ENCODE results near the gene BEX3.
"Not testable (repeated sequence)": the region's sequence is repeated elsewhere in the genome, so short reads cannot be mapped to it uniquely, and the experiment has no call there.

The BEX3 gene

DNA sequence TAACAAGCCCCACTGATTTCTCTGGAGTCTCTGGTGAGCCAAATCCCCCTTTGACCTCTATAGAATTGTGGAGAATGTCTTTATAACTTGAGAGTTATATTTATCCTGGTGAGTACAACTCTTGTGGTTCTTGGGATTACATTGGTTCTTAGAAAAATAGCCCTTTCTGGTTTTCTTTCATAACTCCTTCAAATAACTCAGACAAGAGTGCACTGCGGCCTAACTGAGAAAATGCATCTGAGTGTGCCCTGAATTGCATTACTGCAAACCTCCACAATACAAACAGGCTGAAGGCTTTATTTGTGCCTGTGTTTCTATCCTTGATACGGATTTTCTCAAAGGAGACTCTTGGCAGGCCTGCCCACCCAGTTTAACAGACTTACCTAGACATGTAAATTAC lies 2.7 kb downstream of the BEX3 start:
- in situ Hi-C loops (cut with MboI; ENCODE audit: low sequenced_read_pairs): no loop called here

DNA sequence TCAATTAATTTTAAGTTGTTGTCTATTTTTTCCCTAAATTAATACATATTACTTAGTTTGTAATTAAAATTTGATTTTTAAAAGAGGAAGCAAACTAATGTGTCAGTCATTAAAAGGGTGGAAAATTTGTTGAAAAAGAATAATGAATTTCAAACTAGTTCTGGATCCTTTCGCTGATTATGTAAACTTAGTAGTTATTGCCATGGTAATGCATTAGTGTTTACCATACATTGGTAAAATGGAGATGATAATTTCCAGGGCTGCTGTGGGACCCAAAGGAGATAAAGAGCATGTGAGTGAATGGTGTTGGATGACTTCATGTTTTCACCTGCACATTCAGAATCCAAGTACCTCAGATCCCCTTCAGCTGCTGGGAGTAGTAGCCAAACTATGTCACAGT lies 6.5 kb downstream of the BEX3 start:
- in situ Hi-C loops (cut with MboI; ENCODE audit: low sequenced_read_pairs): no loop called here

DNA sequence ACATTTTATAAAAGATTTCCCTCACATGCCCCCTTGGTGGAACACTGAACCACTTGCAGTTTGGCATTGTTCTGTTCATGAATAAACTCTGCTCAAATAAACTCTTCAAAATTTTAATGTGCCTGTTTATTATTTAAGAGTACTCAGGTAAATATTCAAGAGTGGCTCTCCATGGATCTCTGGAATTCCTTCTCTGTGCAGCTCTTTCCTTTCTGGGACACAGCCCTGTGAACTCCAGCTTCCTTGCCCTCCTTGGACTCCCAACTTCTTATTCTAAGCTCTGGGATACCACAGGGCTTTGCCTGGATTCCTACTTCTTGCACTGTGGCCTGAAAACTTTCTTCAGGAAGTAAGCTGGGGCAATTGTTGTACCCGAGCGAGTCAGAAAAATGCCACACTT lies 8.3 kb downstream of the BEX3 start:
- in situ Hi-C loops (cut with MboI; ENCODE audit: low sequenced_read_pairs): no loop called here

DNA sequence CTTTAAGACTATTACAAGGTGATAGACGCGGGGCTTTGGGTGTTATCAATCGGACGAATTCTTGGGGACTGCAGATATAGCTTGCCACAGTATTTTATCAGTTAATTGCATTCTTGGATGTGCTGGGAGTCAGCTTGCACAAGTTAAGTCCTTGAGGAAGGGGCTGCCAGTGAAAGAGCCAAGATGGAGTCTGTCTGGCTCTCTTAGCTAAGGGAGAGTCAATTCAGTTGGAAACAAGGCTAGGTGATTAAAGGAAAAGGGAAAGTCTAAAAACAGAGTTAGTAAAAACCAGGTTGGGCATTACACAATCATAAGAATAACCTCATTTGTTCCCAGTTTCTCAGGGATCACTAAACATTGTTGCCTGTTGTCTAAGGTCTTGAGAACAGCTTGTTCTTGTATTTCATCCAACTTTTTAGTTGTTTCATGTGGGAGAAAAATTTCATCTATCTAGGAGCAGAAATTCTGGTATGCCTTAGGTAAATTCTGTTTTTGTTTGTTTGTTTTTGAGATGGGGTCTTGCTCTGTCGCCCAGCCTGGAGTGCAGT lies 9.0 kb downstream of the BEX3 start:
- in situ Hi-C loops (cut with MboI; ENCODE audit: low sequenced_read_pairs): not testable (repeated sequence)

DNA sequence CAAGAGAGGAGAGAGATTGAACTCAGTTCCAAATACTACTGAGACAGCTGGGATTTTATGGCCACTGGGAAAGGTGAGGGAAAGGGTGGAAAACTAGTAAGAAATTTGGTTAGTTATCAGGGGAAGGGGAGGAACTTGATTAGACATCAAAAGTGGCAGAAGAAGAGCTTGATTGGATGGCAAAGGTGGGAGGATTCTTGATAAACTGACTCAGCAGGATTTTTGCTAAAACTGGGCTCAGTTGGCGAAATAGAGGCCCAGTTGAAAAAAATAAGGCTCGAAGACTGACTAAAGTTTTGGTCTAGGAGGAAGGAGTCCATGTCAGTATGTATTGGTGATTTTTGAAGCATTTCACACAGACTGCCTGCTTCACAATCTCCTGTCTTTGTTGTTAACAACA lies 10.0 kb downstream of the BEX3 start:
- in situ Hi-C loops (cut with MboI; ENCODE audit: low sequenced_read_pairs): no loop called here

DNA sequence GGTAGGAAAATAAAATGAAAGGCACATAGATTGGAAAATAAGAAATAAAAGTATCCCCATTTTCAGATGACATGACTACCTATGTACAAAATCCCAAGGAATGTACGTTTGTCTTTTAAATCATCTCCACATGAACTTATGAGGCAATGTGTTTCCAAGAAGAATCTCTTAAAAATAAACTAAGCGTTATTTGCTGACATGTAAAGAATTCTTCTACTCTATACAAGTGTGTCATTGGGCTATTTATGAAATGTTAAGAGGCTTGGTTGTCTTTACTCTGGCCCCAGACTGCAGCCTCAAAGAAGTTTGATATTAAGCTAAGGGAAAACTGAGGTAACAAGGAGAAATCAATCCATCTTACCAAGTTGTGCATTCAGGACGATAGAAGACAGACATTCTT lies 17.1 kb downstream of the BEX3 start:
- in situ Hi-C loops (cut with MboI; ENCODE audit: low sequenced_read_pairs): no loop called here

DNA sequence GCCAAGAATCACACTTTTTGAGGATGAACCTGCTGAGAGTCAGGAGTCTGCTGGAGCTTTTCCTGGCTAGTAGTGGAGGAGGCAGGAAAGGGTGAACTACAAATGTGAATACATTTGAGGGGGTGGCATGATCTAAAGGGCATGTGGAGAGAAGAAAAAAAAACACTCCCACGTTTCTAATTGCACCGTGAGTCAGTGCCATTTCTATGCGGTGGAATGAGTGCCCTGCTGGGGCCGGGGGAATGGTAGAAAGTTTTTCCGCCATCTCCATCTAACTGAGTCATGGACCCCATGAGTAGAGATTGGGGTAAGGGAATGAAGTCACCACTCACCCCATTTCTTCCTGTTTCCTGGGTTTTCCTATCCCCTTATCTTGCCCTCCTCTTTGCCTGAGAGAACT lies 19.8 kb downstream of the BEX3 start:
- in situ Hi-C loops (cut with MboI; ENCODE audit: low sequenced_read_pairs): no loop called here

DNA sequence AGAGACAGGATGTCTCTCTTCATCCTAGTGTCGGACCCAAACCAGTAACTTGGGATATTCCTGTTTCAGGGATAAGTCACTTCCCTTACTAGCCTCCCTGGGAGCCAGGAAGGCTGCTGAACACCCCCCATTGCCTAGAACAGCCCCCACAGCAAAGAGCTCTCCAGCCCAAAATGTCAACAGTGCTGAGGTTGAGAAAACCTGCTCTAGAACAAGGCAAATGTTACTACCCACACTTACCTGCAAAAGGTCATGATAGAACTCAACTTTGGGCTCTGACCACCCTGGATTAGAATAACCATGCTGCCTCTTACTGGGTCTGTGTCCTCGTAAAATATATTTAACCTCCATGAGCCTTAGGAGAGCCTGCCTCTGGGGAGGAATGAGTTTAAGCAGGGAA lies 20.3 kb downstream of the BEX3 start:
- in situ Hi-C loops (cut with MboI; ENCODE audit: low sequenced_read_pairs): no loop called here

DNA sequence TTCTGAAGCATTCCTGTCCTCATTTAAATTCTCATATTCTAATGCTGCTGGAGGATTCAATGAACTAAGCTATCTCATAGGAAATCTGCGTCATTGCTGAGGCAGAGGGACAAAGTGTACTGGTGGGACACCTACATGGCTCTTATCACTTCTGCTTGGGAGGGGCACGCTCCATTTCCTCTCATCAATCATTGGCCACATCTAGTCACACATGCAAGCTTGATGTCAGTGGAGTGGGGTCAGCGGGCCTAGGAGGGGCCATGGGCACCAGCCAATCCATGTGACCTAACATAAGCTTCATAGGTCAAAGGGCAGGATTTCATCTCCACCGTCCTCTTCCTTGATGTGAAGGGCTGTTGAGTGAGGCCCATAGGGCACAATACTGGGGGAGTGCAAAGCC lies 21.4 kb downstream of the BEX3 start:
- in situ Hi-C loops (cut with MboI; ENCODE audit: low sequenced_read_pairs): no loop called here

DNA sequence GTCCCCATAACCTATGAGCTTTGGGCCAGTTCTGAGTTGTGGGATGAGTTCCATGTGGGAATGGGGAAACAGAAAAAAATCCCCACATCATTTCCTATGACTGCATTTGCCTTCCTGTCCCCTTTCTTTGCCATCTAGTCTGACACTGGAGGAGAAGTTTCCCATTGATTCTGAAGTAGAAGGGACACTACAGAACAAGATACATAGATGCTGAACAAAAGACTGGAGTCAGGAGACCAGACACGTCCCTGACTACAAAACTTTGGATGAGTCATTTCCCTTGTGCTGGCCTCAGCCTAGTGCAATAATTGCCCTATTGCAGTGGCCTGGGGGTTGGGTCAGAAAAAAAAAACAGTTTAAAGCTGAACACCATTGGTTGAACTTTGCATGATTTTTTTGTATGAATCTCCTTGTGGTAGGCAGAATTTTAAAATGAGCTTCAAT lies 22.1 kb downstream of the BEX3 start:
- in situ Hi-C loops (cut with MboI; ENCODE audit: low sequenced_read_pairs): no loop called here

DNA sequence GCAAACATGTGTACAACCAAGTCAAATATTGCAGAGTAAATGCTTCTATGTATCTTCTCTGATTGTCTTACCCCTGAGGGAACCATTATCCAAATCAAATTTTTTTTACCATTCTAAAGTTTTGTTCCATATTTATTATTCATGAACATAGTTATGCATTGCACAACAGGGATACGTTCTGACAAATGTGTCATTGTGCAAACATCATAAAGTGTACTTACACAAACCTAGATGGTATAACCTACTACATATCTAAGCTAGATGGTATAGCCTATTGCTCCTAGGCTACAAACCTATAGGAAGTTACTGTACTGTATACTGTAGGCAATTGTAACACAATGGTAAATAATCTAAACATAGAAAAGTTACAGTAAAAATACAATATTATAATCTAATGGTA lies 23.4 kb downstream of the BEX3 start:
- in situ Hi-C loops (cut with MboI; ENCODE audit: low sequenced_read_pairs): no loop called here

DNA sequence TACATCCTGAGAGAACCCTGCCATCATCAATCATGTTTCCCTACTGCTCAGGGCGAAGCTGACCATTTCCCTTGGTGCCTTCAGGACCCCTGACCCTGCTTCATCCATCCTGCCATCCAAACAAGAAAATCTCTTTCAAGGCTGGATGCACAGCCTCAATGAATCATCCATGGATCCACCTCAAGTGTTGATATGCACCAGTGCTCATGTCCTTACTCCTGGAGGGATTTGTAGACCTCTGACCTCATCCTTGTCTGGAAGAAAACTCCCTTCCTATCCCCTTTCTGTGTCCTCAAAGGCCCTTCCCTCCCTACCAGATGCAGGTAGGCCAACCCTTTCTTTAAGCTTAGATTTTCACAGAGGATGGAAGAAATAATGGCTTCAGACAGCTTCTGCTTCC lies 24.6 kb downstream of the BEX3 start:
- in situ Hi-C loops (cut with MboI; ENCODE audit: low sequenced_read_pairs): no loop called here

DNA sequence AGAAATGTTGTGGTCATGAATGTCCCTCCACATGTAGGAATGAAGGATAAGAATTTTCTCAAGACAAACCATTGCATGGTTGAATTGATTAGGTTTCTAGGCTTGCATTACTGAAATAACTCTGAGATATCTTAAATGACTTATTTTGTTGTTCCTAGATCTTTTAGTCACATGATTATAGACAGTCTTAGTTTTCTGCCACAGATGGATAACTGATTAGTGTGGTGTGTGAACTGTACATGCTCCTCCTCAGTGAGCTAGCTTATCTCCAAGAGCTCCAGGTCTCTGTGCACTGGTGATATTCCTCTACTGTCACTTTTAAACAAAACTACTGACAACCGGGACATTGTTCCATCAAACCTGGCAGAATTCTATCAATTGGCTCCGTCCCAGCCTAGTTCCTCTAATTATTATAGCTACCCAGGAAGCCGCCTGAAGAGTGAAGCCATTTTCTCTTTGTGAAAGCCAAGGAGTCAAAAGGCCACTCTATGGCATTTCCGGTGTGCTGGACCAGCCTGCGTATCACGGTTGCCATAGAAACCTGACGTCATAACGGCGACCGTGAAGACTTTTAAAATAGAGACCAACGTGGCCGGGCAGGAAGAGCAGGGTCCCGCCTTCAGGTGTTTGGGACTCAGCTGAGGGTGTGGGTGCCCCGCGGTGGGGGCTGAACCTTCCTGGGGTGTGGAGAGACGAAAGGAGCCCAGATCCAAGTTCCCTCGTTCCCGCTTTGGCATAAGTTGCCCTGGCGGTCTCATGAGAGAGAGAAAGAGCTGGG lies 28.1 kb downstream of the BEX3 start:
- in situ Hi-C loops (cut with MboI; ENCODE audit: low sequenced_read_pairs): no loop called here

DNA sequence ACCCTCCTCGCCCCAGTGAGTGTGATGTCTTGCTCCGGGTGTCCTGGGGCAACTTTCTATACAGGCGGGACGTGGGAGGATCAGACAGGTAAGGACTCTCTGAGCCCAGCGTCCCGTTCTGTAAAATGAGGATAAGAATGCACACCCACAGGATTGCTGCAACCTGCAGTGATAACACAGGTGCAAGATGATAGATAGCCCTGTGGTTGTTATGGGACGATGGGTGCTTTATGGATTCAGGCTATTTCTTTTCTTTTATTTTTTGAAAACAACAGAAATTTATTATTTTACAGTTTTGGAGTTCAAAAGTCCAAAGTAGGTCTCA lies 28.6 kb downstream of the BEX3 start:
- in situ Hi-C loops (cut with MboI; ENCODE audit: low sequenced_read_pairs): no loop called here

DNA sequence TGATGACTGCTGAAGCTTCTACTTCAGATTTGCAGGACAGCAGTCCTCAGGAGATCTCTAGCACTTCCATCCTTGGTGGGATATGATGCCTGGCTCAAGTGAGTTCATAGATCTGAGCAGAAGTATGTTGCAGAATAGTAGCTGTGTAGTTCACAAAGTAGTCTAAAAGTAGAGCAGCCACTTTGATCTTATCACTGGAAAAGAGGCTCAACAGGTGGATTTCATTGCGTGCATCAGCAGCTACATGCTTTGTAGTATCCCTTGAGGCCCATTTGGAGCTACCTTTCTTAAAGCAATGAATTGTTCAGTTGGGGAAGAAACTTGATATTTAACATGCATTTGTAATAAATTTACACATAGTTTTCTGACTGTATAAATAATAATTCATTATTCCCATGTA lies 29.9 kb downstream of the BEX3 start:
- in situ Hi-C loops (cut with MboI; ENCODE audit: low sequenced_read_pairs): no loop called here

DNA sequence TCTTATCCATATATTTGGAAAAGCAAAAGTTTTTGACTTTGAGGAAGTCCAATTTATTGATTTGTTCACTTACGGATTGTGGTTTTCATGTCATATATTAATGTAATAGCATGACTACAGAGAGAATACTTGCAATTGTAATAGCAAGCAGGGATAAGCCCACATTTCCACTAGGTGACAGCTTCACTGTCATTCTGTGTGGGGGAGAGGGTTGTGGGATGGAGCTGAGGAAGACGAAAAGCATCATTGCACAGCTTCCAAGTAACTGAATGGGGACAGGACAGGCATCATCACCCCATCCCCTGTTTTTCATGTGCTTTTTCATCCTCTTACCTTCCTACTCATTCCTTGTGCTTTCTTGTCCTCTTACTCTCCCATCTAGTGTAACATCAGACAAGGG lies 31.4 kb downstream of the BEX3 start:
- in situ Hi-C loops (cut with MboI; ENCODE audit: low sequenced_read_pairs): no loop called here

DNA sequence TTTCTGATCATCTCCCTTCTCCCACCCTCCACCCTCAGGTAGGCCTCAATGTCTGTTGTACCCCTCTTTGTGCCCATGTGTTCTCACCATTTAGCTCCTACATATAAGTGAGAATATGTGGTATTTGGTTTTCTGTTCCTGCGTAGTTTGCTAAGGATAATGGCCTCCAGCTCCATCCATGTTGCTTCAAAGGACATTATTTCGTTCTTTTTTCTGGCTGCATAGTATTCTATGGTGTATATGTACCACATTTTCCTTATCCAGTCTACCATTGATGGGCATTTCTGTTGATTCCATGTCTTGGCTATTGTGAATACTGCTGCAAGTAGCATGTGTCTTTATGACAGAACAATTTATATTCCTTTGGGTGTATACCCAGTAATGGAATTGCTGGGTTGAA lies 35.4 kb downstream of the BEX3 start:
- in situ Hi-C loops (cut with MboI; ENCODE audit: low sequenced_read_pairs): not testable (repeated sequence)

DNA sequence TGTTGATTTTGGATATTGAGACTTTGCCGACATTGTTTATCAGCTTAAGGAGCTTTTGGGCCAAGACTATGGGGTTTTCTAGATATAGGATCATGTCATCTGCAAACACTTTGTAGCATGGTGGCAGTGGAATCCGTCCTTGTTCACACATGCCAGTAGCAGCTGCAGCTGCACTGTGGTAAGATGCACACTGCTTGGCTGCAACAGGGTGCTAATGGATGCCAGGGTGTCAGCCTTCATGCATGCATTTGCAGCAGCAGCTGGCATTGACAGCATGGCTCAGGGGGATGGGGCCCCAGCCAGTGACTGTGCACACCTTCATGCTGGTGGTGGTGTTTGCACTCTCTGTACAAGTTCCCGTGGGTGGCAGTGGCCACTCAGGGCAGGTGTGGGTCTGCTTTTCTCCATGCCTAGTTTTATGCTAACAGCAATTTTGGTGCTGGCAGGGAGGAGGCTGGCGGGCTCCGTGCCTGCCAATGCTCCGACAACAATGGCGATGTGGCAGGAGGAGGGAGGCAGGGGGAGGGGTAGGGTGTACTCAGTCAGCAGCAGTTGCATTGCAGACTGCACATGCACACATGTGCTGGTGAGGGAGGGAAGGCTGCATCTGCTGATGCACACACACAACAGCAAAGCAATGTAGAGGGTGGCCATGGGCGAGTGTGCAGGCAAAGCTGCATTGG lies 37.5 kb downstream of the BEX3 start:
- in situ Hi-C loops (cut with MboI; ENCODE audit: low sequenced_read_pairs): no loop called here

DNA sequence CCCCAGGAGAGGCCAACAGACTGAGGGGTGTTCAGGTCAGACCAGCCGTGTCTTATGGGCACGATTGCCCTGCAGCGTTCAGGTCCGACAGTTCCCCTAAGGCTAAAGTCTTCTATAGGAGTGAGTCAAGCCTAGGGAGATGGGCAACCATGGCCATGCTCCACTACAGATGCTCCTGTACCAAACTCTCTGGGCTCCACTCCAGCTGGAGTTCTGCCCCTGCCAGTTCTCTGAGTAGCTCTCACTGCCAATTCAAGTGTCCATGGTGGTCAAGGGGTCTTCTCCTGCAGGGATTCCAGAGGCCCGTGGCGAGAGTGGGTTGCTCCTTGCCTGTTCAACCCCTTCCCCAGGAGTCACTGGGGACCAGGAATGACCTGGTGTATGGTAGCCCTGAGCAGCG lies 38.2 kb downstream of the BEX3 start:
- in situ Hi-C loops (cut with MboI; ENCODE audit: low sequenced_read_pairs): no loop called here

DNA sequence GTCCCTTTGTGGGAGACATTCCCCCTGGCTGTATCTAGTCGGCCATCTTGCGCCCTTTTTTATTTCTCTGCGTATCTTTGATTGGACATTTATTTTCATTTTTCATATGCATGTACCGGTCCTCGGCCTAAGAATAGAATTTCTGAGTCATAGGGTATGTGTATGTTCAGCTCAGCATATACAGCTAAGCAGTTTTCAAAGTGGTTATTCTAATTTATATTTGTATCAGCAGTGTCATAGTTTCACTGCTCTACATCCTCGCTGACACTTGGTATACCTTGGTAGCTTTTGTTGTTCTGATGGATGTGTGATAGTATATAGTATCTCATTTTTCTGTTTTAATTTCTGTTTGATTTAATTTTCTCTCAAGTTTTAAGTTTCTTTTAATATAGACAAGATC lies 38.7 kb downstream of the BEX3 start:
- in situ Hi-C loops (cut with MboI; ENCODE audit: low sequenced_read_pairs): no loop called here

DNA sequence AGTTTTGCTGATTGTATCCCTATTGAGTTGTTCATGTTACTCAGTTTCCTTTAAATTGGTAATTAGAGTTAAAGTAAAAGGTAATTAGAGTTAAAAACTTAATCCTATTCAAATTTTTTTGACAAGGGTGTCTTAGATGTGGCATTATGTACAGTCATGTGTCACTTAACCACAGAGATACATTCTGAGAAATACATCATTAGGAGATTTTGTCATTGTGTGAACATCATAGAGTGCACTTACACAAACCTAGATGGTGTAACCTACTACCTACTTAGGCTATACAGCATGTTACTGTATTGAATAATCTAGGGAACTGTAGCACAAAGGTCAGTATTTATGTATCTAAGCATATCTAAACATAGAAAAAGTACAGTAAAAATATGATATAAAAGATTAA lies 39.2 kb downstream of the BEX3 start:
- in situ Hi-C loops (cut with MboI; ENCODE audit: low sequenced_read_pairs): no loop called here

DNA sequence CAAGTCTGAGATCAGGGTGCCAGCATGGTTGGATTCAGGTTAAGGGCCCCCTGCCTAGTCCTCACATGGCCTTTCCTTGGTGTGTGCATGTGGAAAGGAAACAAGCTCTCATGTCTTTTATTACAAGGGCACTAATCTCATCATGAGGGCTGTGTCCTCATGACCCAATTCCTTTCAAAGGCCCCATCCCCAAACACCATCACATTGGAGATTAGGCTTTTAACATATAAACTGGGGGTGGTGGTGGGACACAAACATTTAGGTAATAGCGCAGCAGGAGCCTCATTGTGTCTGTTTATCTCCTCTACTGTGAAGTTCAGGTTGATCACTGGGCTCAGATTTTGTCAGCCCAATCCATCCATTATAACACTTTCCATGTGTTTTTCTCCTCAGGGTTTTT lies 41.0 kb downstream of the BEX3 start:
- in situ Hi-C loops (cut with MboI; ENCODE audit: low sequenced_read_pairs): no loop called here

DNA sequence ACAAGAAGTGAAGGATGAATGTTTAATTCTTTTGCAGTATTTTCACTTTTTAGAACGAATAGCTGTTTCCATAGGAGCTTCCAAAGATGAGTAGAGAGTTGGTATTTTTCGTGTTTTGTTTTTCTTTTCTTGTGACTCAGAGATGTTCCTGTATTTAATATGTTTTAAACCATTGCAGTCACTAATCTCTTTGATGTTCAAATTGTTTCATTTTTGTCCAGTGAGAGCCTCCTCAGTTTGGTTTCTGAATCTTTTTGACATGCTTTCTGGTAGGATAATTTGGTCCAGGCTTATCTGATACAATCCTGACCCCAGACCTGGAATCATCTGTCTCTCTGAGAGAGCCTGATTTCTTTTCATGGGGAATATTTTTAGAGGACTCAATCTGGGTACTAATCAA lies 41.6 kb downstream of the BEX3 start:
- in situ Hi-C loops (cut with MboI; ENCODE audit: low sequenced_read_pairs): no loop called here

All from HL-60/S4 treated with phorbol 12-myristate 13-acetate at 8.2 ng/mL for 4 days and 3 days (cell line).